Psoas muscle (tissue), 8 donors: ENCODE results near the gene GALC. TPM values are rescaled to one million over a fixed set of nuclear protein-coding genes. Genes with fewer than 3 reads are reported as not detected.

Experiments used
- ATAC-seq, 4 donors: fragments of 200-7000 bp; cut with Tn5 transposase; one replicate each; pipeline ENCODE4 v1.9.1; 2020; ENCODE audit warnings: moderate library complexity in 3 of 4, mild to moderate bottlenecking in 2 of 4
- DNase-seq, 2 donors: peaks; one replicate each; pipeline ENCODE4 v3.0.0-alpha.2; 2020
- H3K27ac ChIP-seq: fragments of 200-600 bp; one replicate; pipeline ENCODE4 v1.8.0; 2022
- H3K27me3 ChIP-seq, 3 donors: fragments of 200-600 bp in 1 of 3; one replicate each; pipeline versions ENCODE4 v1.6.1 to v1.8.0; 2013 to 2022; ENCODE audit warnings: low read length in 2 of 3, mild to moderate bottlenecking in 2 of 3, moderate library complexity in 1 of 3; ENCODE audit not compliant: insufficient read depth in 3 of 3
- H3K36me3 ChIP-seq, 2 donors: fragments of 200-600 bp in 1 of 2; one replicate each; pipeline versions ENCODE4 v1.6.1 to v1.8.0; 2013 to 2022; ENCODE audit warnings: low read depth in 1 of 2, mild to moderate bottlenecking in 1 of 2, moderate library complexity in 1 of 2; ENCODE audit not compliant: insufficient read depth in 1 of 2
- H3K4me1 ChIP-seq: fragments of 200-600 bp; one replicate; pipeline ENCODE4 v1.8.0; 2022
- H3K4me3 ChIP-seq: fragments of 200-600 bp; one replicate; pipeline ENCODE4 v1.8.0; 2022; ENCODE audit warnings: mild to moderate bottlenecking
- H3K9me3 ChIP-seq: fragments of 200-600 bp; one replicate; pipeline ENCODE4 v1.8.0; 2022
- CTCF ChIP-seq: fragments of 200-600 bp; IDR thresholded peaks from one replicate; pipeline ENCODE4 v1.8.0; 2022; ENCODE audit warnings: antibody characterized with exemption
- WGBS, 3 donors: extraction: QIAGEN DNeasy Blood & Tissue Kit; methylation state at CpG; one replicate each; pipeline versions ENCODE4 v1.1.6 to v1.1.7; 2013; 5-methylcytosine and 5-hydroxymethylcytosine counted together
- intact Hi-C, 2 donors: fragments of 100-400 bp; cut with DNase I; formaldehyde crosslinking; loops; one replicate each; pipeline versions ENCODE4 v1.11.0 to v1.14.2; 2022
- polyA plus RNA-seq, 3 donors: library from polyadenylated mRNA; stranded (reverse); fragments of 200-250 nt; gene quantifications; one replicate each; pipeline ENCODE4 v1.2.3, GENCODE V29; 2013
- total RNA-seq, 4 donors: library from RNA; stranded (reverse); fragmentation: NEBNext Ultra II Directional in 2 of 4; extraction: Animal tissue kit (Norgen Biotek cat#: 25700) in 2 of 4; gene quantifications; one replicate each; pipeline versions ENCODE4 v1.2.1 to v1.2.4, GENCODE V29; 2021 to 2023
- donor health status: healthy with polysubstance abuse.
- donor health status: DM: no; HTN: no; CAD: no; lungs with moderate emphysema.
- donor health status: Bipolar disorder and iron deficiency.
- donor health status: healthy.
- donor health status: DM: yes; HTN: yes; CAD: no.
- donor health status: DM: no; HTN: no; CAD: no.
- donor health status: DM: no; HTN: no; CAD: no.
- donor health status: DM: yes; HTN: yes; CAD: no.

The GALC gene
- total and polyA plus RNA-seq, 7 donors: 4.0 to 10.2 (median 8.5) TPM

GRCh38 chr14:88036422-88036821 is 43.4 kb upstream of the GALC start:
- no peak overlapping the region for H3K4me3 ChIP-seq
- H3K27me3 ChIP-seq: no peaks in the 10 kb centered on the region
- H3K27ac ChIP-seq: no peak overlapping the region
- WGBS, 3 donors: 79 to 84% (median 79%) methylated on average over 2 of the region's 2 CpGs
- ATAC-seq: no peak
- TF ChIP-seq CTCF: no peak
- intact Hi-C loops: no loop called here
- no peaks in the 10 kb centered on the region for H3K9me3 ChIP-seq
- H3K4me1 ChIP-seq: no peaks in the 10 kb centered on the region
- no peaks in the 10 kb centered on the region for H3K36me3 ChIP-seq
- DNase-seq: no peak

GRCh38 chr14:88034076-88034475 is 41.1 kb upstream of the GALC start:
- no peak overlapping the region for H3K27ac ChIP-seq
- H3K27me3 ChIP-seq: no peaks in the 10 kb centered on the region
- intact Hi-C loops: no loop called here
- DNase-seq (no peak), ATAC-seq (no peak)
- WGBS, 3 donors: 48 to 63% (median 52%) methylated on average over 2 of the region's 2 CpGs
- no peaks in the 10 kb centered on the region for H3K36me3 ChIP-seq
- TF ChIP-seq CTCF: no peak
- H3K4me3 ChIP-seq: no peak overlapping the region
- H3K4me1 ChIP-seq: no peaks in the 10 kb centered on the region
- no peaks in the 10 kb centered on the region for H3K9me3 ChIP-seq

- H3K4me3 ChIP-seq: no peak overlapping the region
- no peak for TF ChIP-seq CTCF
- no peak for ATAC-seq
- no peak for DNase-seq
- H3K4me1 ChIP-seq: no peaks in the 10 kb centered on the region
- 87 to 96% (median 92%) methylated on average over 1 of the region's 1 CpG for WGBS, 3 donors
- no peaks in the 10 kb centered on the region for H3K27me3 ChIP-seq
- H3K27ac ChIP-seq: no peak overlapping the region
- H3K9me3 ChIP-seq: no peaks in the 10 kb centered on the region
- intact Hi-C loops: no loop called here
- H3K36me3 ChIP-seq: no peaks in the 10 kb centered on the region
Observed at GRCh38 chr14:88032373-88032772, 39.4 kb upstream of the GALC start.

- ATAC-seq: no peak
- Histone ChIP-seq H3K27ac (no peak overlapping the region), H3K9me3 (no peaks in the 10 kb centered on the region), H3K36me3 (no peaks in the 10 kb centered on the region), H3K27me3 (no peaks in the 10 kb centered on the region), H3K4me3 (no peak overlapping the region), H3K4me1 (no peaks in the 10 kb centered on the region)
- no peak for DNase-seq
- WGBS, 3 donors: 58 to 75% (median 66%) methylated on average over 1 of the region's 1 CpG
- intact Hi-C loops: no loop called here
- no peak for TF ChIP-seq CTCF
Observed at GRCh38 chr14:88030892-88031291, 37.9 kb upstream of the GALC start.

- Histone ChIP-seq H3K4me1 (no peaks in the 10 kb centered on the region), H3K4me3 (no peak overlapping the region), H3K9me3 (no peaks in the 10 kb centered on the region), H3K27me3 (no peaks in the 10 kb centered on the region), H3K27ac (no peak overlapping the region), H3K36me3 (no peaks in the 10 kb centered on the region)
- intact Hi-C loops: no loop called here
- WGBS, 3 donors: 35 to 60% (median 38%) methylated on average over 1 of the region's 1 CpG
- ATAC-seq: no peak
- TF ChIP-seq CTCF: no peak
- DNase-seq: no peak
Observed at GRCh38 chr14:88030079-88030478, 37.1 kb upstream of the GALC start.
